ENCODE measurements around the gene IFNA13. TPM values are rescaled to one million over a fixed set of nuclear protein-coding genes. Genes with fewer than 3 reads are reported as not detected.
"Not testable (repeated sequence)": the region's sequence is repeated elsewhere in the genome, so short reads cannot be mapped to it uniquely, and the experiment has no call there.

Gene IFNA13
- total RNA-seq = not detected
- long read RNA-seq = 0 reads

DNA sequence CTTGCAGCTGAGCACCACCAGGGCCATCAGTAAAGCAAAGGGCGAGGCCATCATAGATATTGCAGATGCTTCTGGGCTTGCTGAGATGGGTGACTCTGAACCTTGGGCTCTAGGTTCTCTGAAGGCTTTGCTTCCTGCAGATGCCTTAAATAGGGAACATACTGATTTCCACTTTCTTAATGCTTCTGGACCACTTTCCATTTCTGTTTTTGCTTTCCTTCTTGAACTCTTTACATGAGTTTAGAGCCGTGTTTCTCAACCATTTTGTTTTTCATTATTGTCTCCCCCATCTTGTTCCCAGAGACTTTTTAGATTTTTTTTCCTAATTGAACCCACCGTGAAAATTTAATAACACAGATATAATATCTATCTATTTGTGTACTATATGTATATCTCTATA is at the start of gene IFNA13:
TSS of gene IFNA13 (minus strand) at position 101 of the 400 bp plus-strand sequence. CDS start at position 54, 47 bp downstream.
- no peak for DNase-seq (ENCODE audit: low spot score)

GRCh38 chr9:21415493-21416267 is 47.8 kb upstream of the IFNA13 start:
- no peak for DNase-seq (ENCODE audit: low spot score)

DNA sequence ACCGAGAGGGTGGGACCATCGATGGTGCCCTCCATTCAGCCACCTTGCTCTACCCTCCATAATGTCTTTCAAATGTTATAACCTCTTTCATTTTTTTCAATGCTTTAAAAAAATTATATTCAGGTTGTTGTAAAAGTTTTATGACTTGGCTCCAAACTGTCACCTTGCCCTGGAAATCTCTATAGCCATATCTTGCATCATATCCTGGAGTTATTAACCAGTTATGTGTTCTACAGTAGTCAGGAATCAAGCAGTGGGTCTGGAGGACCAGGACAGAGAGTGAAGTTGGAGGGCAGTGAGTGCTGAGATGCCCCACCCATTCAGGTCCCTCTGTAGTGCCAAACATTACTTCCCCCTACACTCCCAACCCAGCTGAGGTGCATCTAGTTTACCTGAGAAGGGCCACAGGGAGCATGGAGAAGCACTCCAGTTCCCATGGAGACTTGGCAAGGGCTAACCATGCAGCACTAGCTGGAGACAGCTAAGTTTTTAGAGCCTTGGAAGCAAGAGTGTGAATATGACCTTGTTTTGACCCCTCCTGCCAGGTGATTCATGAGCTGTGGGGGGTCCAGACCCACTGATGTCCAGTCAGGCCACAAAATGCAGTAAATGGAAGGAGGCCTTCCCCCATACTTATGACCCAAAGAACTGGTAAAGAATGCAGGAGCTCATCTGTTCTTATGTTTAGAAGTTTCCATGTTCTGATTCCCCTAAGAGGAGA is 46.5 kb upstream of the IFNA13 start:
- DNase-seq (ENCODE audit: low spot score) = no peak

GRCh38 chr9:21413624-21414023 is 45.8 kb upstream of the IFNA13 start:
- DNase-seq (ENCODE audit: low spot score) = no peak

GRCh38 chr9:21413151-21413550 is 45.3 kb upstream of the IFNA13 start:
- DNase-seq (ENCODE audit: low spot score) = no peak

DNA sequence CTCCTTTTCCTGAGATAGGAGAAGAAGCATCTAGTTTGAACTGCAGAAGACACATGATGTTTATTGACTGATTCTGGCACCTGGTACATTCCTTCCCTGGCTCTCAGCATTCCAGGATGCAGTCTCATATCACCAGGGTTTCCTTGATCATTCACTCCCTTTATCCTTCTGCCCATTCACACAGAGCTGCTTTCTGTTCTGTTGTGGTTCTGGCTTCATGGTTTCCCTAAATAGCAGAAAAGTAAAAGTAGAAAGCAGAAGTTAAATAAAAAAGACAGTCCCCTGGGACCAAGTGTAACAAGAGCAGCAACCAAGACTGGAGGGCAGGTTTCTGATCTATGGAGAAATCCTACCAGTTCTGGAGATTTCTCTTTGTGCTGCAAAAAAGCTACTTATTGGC is 44.2 kb upstream of the IFNA13 start:
- DNase-seq (ENCODE audit: low spot score) = no peak

GRCh38 chr9:21408817-21409216 is 41.0 kb upstream of the IFNA13 start, which contains the start of gene IFNA8:
IFNA8 (plus strand) TSS chr9:21409117; CDS start chr9:21409177, 60 bp downstream.
- DNase-seq (ENCODE audit: low spot score) = no peak

DNA sequence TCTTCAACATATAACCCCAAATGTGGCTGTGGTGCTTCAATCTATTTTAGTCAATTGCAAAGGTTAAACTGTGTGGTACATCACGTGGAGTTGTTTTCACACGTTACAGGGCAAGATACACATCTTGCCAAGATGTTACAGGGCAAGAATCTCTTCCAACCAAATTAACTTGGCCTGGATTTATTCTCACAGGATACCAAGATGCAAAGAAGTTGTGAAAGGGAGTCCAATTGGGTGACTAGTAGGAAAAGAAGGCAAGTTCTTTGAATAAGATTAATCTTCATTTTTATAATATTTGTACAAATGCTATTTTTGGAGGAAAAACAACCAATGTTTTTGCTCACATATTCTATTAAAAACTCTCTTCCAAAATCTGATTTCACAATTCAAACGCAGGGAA is 36.3 kb upstream of the IFNA13 start:
- no peak for DNase-seq (ENCODE audit: low spot score)

GRCh38 chr9:21402386-21403251 is 34.8 kb upstream of the IFNA13 start:
- DNase-seq (ENCODE audit: low spot score) = no peak

- no peak for DNase-seq (ENCODE audit: low spot score)
Measured at GRCh38 chr9:21399956-21400355, 32.1 kb upstream of the IFNA13 start.

- no peak for DNase-seq (ENCODE audit: low spot score)
Measured at GRCh38 chr9:21398955-21399489, 31.2 kb upstream of the IFNA13 start.

DNA sequence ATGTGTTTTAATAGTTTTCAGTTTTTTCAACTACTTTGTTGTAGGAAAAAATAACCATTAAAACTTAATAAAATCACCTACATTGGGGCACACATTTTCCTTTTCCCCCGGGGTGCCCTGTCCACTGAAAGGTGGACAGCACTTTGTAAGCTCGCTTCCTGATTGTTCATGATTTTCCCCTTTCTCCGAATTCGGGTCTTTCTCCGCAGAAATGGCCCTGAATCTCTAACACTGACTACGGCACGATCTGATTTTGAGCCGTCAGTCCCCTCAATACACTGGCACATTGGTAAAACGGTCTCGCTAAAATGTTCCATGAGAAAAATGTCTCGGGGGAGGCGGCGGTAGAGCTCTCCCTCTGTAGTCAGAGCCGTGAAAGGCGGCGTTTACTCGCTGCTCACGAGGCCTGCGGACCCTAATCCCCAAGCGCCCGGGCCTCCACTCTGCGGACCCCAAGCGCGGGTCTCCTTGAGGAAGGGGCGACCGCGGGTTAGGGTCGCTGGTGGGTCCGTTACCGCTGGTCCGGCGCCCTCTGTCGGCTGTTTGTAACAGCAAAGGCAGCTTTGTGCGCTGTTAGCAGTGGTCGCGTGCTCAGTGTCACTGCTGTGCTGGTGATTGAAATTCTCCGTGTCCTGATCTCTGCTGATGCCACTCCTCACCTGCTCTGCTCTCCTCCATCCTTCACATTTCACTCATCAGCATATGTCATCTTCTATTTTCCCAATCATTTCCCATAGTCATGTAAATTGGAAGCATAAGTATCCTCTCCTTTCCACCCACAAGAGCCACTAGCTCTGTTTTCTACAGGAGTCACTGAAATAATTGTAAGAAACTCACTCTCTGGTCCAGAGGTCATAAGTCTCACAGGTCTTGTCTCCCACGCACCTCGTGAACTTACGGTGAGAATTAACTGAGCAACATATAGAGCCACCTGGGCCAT is 28.2 kb upstream of the IFNA13 start:
- no peak for DNase-seq (ENCODE audit: low spot score)

DNA sequence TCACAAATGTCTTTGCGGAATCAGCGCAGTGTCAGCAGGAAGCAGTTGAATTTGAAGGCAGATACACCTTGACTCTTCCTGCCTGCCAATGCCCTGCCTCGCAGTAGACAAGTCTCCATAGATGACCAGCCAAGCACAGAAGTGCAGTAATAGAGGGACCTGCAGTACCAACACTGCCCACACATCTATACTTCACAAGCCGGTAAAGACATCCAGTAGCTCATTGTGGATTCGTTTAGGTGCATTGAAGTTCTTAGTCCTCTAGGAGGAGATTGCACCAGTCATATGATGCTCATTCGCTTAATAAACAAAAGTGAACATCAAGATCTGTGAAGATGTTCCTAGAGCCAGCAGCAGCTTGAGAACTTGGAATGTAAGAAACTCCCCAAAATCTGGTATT is 24.4 kb upstream of the IFNA13 start:
- DNase-seq (ENCODE audit: low spot score) = no peak

DNA sequence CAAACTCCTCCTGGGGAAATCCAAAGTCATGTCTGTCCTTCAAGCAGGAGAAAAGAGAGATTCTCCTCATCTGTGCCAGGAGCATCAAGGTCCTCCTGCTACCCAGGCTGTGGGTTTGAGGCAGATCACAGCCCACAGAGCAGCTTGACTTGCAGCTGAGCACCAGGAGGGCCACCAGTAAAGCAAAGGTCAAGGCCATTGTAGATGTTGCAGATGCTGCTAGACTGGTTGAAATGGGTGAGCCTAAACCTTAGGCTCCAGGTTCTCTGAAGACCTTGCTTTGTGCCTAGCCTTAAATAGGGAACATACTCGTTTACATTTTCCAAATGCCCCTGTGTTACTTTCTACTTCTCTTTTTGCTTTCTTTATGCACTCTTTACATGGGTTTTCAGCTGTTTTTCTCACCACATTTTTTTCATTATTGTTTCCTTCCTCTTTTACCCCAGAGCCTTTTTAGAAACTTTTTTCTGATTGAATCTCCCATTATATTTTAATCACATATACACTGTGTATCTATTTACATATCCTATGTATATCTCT is 17.3 kb upstream of the IFNA13 start, which contains the start of gene IFNA2:
TSS of gene IFNA2 (minus strand) at position 268 of the 540 bp plus-strand sequence. CDS start at position 199, 69 bp downstream.
- no peak for DNase-seq (ENCODE audit: low spot score)

GRCh38 chr9:21383627-21384026 is 15.8 kb upstream of the IFNA13 start:
- no peak for DNase-seq (ENCODE audit: low spot score)

DNA sequence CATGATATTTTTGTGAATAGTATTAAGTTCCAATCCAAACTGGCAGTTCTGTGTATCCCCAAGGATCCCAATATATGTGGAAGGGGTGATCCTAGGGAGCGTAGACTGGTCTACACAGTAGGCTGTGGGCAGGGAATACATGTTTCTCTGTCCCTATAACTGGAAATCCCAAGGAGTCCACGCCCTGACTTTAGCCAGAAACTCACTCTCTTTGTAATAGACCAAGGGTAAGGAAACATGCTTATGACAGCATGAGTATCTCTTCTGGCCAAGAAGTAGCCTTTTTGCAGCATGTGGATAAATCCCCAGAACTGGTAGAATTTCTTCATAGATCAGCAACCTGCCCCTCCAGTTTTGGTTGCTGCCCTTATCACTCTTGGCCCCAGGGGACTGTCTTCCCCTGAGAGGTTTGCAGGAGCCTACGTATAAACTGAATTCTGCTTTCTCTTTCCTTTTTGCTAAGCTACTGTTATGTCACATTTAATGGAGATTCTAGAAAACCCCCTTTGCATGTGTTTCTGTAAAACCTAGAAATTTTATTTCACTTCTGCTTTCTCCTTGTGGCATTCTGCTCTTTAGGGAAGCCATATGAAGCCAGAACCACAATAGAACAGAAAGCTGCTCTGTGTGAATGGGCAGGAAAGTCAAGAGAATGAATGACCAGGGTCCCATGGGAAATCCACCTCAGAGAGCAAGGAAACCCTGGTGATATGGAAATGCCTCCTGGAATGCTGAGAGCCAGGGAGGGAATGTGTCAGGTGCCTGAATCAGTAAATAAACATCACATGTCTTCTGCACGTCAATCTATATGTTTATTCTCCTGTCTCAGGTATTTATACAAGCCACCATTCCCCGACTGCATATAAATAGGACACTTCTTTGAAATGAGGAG is 13.8 kb upstream of the IFNA13 start:
- no peak for DNase-seq (ENCODE audit: low spot score)

GRCh38 chr9:21371467-21371866 is 3.6 kb upstream of the IFNA13 start:
- DNase-seq (ENCODE audit: low spot score) = not testable (repeated sequence)

- not testable (repeated sequence) for DNase-seq (ENCODE audit: low spot score)
Measured at GRCh38 chr9:21367169-21367568, 688 bp downstream of the IFNA13 start.

DNA sequence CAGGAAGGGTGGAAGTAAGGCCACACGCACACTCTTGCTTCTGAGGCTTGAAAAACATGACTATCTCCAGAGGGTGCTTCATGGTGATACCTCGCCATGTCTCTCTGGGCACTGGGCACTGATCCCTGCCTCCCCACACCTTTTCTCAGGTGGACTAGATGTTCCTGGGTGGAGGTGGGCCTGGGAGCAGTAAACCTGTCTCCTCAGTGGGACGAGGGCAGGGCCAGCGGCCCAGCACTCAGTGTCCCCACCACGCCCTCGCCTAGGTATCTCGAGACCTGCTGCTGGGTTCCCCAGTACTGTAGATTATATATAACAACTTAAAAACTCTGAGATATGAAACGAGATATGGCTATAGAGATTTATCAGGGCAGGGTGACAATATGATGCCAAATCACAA is 5.6 kb downstream of the IFNA13 start:
- no peak for DNase-seq (ENCODE audit: low spot score)

All from mesenteric fat pad (tissue), 1 donor.